Peyer's patch (tissue), 4 donors: Measurements from ENCODE around the gene PRR22. TPM values are rescaled to one million over a fixed set of nuclear protein-coding genes. Genes with fewer than 3 reads are reported as not detected.

ENCODE experiments used
- DNase-seq, 3 donors: peaks; one replicate each; pipeline ENCODE4 v3.0.0-alpha.2; 2017 to 2019
- H3K27ac ChIP-seq, 4 donors: fragments of 200-600 bp; sonication (generic); one replicate each; pipeline ENCODE4 v1.5.1; 2016 to 2019
- H3K27me3 ChIP-seq, 2 donors: fragments of 200-600 bp; sonication (generic); one replicate each; pipeline ENCODE4 v1.5.1; 2019
- H3K36me3 ChIP-seq, 3 donors: fragments of 200-600 bp; sonication (generic); one replicate each; pipeline ENCODE4 v1.5.1; 2016 to 2019
- H3K4me1 ChIP-seq, 4 donors: fragments of 200-600 bp; sonication (generic); one replicate each; pipeline ENCODE4 v1.5.1; 2016 to 2019
- H3K4me3 ChIP-seq, 4 donors: fragments of 200-600 bp; sonication (generic); 1 replicate in 3 of 4; 2 replicates in 1 of 4; pipeline ENCODE4 v1.5.1; 2016 to 2019; ENCODE audit warnings: mild to moderate bottlenecking in 1 of 4
- H3K9me3 ChIP-seq, 4 donors: fragments of 200-600 bp; sonication (generic); one replicate each; pipeline ENCODE4 v1.5.1; 2016 to 2019; ENCODE audit warnings: mild to moderate bottlenecking in 1 of 4
- POLR2A ChIP-seq, 2 donors: fragments of 450-650 bp; IDR thresholded peaks; one replicate each; pipeline ENCODE4 v1.5.1; 2017; ENCODE audit warnings: antibody characterized with exemption in 2 of 2, mild to moderate bottlenecking in 2 of 2, moderate library complexity in 2 of 2
- total RNA-seq, 4 donors: library from RNA; depleted of rRNA; stranded (reverse); fragments of >200 nt; gene quantifications; one replicate each; pipeline ENCODE4 v1.1.0, GENCODE V29; 2016
- TF ChIP-seq, protein P1 (sequence below), 6 experiments: fragments of 450-650 bp in 4 of 6; fragments of 200-600 bp in 2 of 6; sonication (generic) in 1 of 6; IDR thresholded peaks; one replicate each; pipeline ENCODE4 v1.5.1; 2017 to 2019; ENCODE audit warnings: antibody characterized with exemption in 6 of 6, mild to moderate bottlenecking in 3 of 6, moderate library complexity in 1 of 6

PRR22 gene
- total RNA-seq, 4 donors from 2014 or later = 6.5 to 21.3 (median 9.0) TPM

GRCh38 chr19:5825178-5825577 lies 40.6 kb upstream of the PRR22 start:
- no peak for TF ChIP-seq POLR2A (IDR thresholded peaks at IDR 0.05)
- TF ChIP-seq, protein P1, sequence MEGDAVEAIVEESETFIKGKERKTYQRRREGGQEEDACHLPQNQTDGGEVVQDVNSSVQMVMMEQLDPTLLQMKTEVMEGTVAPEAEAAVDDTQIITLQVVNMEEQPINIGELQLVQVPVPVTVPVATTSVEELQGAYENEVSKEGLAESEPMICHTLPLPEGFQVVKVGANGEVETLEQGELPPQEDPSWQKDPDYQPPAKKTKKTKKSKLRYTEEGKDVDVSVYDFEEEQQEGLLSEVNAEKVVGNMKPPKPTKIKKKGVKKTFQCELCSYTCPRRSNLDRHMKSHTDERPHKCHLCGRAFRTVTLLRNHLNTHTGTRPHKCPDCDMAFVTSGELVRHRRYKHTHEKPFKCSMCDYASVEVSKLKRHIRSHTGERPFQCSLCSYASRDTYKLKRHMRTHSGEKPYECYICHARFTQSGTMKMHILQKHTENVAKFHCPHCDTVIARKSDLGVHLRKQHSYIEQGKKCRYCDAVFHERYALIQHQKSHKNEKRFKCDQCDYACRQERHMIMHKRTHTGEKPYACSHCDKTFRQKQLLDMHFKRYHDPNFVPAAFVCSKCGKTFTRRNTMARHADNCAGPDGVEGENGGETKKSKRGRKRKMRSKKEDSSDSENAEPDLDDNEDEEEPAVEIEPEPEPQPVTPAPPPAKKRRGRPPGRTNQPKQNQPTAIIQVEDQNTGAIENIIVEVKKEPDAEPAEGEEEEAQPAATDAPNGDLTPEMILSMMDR (IDR thresholded peaks at IDR 0.05) = no peak
- Histone ChIP-seq H3K4me1 (peaks cover 0 to 33% (median 9%) of the 10 kb centered on the region in 4 donors), H3K9me3 (no peaks in the 10 kb centered on the region), H3K27ac (no peak overlapping the region), H3K36me3 (peaks cover 0 to 23% (median 0%) of the 10 kb centered on the region in 3 donors), H3K4me3 (no peak overlapping the region), H3K27me3 (no peaks in the 10 kb centered on the region)
- no peak for DNase-seq

DNA sequence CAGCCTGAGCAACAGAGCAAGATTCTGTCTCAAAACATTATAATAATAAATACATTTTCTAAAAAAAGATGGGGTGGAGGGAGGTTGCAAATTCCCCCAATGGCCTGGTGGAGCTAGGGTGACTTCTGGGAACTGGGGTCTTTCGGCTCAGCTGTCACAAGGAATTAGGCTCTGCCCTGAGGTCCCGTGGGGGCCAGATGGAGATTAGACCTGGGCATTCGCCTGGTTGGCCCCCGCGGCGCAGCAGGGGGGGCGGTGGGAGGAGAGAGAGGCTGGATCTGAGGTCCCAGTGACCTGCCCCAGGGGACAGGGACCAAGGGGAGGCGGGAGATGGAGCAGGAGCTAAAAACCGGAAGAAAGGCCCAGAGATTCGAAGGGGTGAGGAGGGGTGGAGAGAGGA lies 40.2 kb upstream of the PRR22 start:
- Histone ChIP-seq H3K9me3 (no peaks in the 10 kb centered on the region), H3K27ac (no peak overlapping the region), H3K4me1 (peaks cover 0 to 29% (median 9%) of the 10 kb centered on the region in 4 donors), H3K4me3 (no peak overlapping the region), H3K27me3 (no peaks in the 10 kb centered on the region), H3K36me3 (peaks cover 0 to 19% (median 0%) of the 10 kb centered on the region in 3 donors)
- no peak for TF ChIP-seq POLR2A (IDR thresholded peaks at IDR 0.05)
- TF ChIP-seq, protein P1 (IDR thresholded peaks at IDR 0.05) = no peak
- no peak for DNase-seq

GRCh38 chr19:5823579-5824281 lies 39.2 kb upstream of the PRR22 start:
- DNase-seq = no peak
- Histone ChIP-seq H3K9me3 (no peaks in the 10 kb centered on the region), H3K4me1 (peaks cover 0 to 19% (median 5%) of the 10 kb centered on the region in 4 donors), H3K27me3 (no peaks in the 10 kb centered on the region), H3K4me3 (no peak overlapping the region), H3K36me3 (peaks cover 0 to 10% (median 0%) of the 10 kb centered on the region in 3 donors), H3K27ac (no peak overlapping the region)
- TF ChIP-seq, protein P1 (IDR thresholded peaks at IDR 0.05) = peak in 3 of 6 experiments; percentile 19 to 30 (median 28)
- no peak for TF ChIP-seq POLR2A (IDR thresholded peaks at IDR 0.05)

- H3K4me1 ChIP-seq = peaks cover 0 to 10% (median 0%) of the 10 kb centered on the region in 4 donors
- H3K27me3 ChIP-seq = no peaks in the 10 kb centered on the region
- TF ChIP-seq POLR2A (IDR thresholded peaks at IDR 0.05) = no peak
- TF ChIP-seq, protein P1 (IDR thresholded peaks at IDR 0.05) = no peak
- H3K27ac ChIP-seq = no peak overlapping the region
- no peaks in the 10 kb centered on the region for H3K9me3 ChIP-seq
- DNase-seq = no peak
- H3K36me3 ChIP-seq = peaks cover 0 to 10% (median 0%) of the 10 kb centered on the region in 3 donors
- no peak overlapping the region for H3K4me3 ChIP-seq
These were observed 37.8 kb upstream of the PRR22 start for GRCh38 chr19:5822181-5822844.

GRCh38 chr19:5821521-5822180 lies 37.1 kb upstream of the PRR22 start:
- no peak for DNase-seq
- TF ChIP-seq, protein P1 (IDR thresholded peaks at IDR 0.05) = no peak
- no peak for TF ChIP-seq POLR2A (IDR thresholded peaks at IDR 0.05)

More at GRCh38 chr19:5821521-5822180, 37.1 kb upstream of the PRR22 start:
- Histone ChIP-seq H3K4me3 (no peak overlapping the region), H3K4me1 (peaks cover 0 to 4% (median 0%) of the 10 kb centered on the region in 4 donors), H3K27me3 (no peaks in the 10 kb centered on the region), H3K27ac (no peak overlapping the region), H3K9me3 (no peaks in the 10 kb centered on the region), H3K36me3 (peaks cover 0 to 10% (median 0%) of the 10 kb centered on the region in 3 donors)
